Stimulated activated naive CD8-positive, alpha-beta T cell treated with anti-CD3 and anti-CD28 coated beads, Interleukin-15, Interleukin-2, amounts not matched to agents 100 ng/mL and 50 ng/mL, for 24 hours (primary cell): ENCODE results near the gene MYH10.

Experiments used
- H3K27ac Mint-ChIP-seq: one replicate; pipeline ENCODE4 v1.8.0; 2021; ENCODE audit warnings: mild to moderate bottlenecking, mixed read lengths
- H3K27me3 Mint-ChIP-seq: one replicate; pipeline ENCODE4 v1.8.0; 2021; ENCODE audit warnings: mixed read lengths
- H3K36me3 Mint-ChIP-seq: one replicate; pipeline ENCODE4 v1.8.0; 2021; ENCODE audit warnings: low read depth, mixed read lengths
- H3K4me1 Mint-ChIP-seq: one replicate; pipeline ENCODE4 v1.8.0; 2021; ENCODE audit warnings: low read depth, mixed read lengths
- H3K4me3 Mint-ChIP-seq: one replicate; pipeline ENCODE4 v1.8.0; 2021; ENCODE audit warnings: mild to moderate bottlenecking, mixed read lengths
- H3K9me3 Mint-ChIP-seq: one replicate; pipeline ENCODE4 v1.8.0; 2021; ENCODE audit warnings: mixed read lengths

MYH10 gene

DNA sequence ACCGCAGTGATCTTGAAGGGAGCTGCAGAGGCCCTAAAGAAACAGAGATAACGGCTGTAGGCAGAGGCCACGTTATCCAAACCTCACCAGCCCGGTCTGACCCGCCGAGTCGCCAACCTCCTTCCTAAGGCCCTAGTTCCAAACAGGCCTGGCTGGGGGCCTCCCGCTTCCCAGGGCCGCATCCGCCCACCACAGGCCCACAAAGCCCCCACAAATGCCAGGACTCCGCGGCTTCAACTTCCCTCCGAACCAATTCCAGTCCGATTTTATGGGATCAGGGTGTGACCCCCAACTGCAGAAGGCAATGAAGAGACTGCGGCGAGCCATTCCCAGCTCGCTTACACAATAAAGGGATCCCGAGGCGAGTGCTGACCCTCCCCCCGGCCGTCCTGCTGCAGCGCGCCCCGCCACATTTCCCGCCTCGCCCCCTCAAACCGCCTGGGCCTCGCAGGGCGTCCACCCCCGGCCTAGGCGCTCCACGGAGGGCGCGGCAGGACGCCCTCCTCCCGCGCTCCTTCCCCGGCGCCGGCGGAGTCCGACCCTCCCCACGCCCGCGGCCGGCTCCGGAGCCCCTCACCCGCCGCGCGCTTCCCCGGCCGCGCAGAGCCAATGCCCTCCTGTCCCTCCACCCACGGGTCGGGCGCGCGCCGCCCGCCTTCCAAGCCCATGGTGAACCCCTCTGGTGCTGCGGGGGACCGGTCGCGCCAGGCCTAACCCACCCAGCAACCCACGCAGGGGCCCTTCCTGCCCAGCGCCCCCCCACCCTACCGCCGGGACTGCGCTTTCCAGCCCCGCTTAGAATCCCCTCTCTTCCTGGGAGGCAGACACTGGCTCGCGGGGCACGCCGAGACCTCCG, 926 bp downstream of the MYH10 start:
- Mint-ChIP-seq H3K4me3 (peak overlapping the region; percentile 88), H3K36me3 (no peaks in the 10 kb centered on the region), H3K27ac (peak overlapping the region; percentile 36), H3K4me1 (peaks cover 17% of the 10 kb centered on the region), H3K9me3 (no peaks in the 10 kb centered on the region), H3K27me3 (peaks cover 60% of the 10 kb centered on the region)

GRCh38 chr17:8628609-8629169, 1.8 kb downstream of the MYH10 start:
- peaks cover 63% of the 10 kb centered on the region for H3K27me3 Mint-ChIP-seq
- no peaks in the 10 kb centered on the region for H3K36me3 Mint-ChIP-seq
- H3K4me3 Mint-ChIP-seq = peak overlapping the region; percentile 15
- no peak overlapping the region for H3K27ac Mint-ChIP-seq
- H3K4me1 Mint-ChIP-seq = peaks cover 17% of the 10 kb centered on the region
- H3K9me3 Mint-ChIP-seq = no peaks in the 10 kb centered on the region

DNA sequence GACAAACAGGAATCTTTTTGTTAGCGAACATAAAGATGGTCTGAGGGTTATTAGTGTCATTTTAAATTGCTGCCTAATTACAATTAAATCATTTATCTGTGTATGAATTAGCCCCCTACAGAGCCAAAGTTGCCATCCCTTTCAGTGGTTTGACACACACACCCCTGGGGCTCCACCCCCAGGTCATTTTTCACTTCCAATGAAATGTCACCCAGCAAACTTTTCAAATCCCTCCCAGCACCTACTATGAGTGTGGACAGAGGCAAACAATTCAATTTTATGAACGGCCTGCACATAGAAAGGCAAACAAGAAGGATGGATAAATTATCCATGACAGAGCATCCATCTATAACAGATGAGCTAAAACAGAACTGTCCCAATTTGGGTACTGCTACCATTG, 2.4 kb downstream of the MYH10 start:
- Mint-ChIP-seq H3K36me3 (no peaks in the 10 kb centered on the region), H3K27ac (no peak overlapping the region), H3K9me3 (no peaks in the 10 kb centered on the region), H3K27me3 (peaks cover 63% of the 10 kb centered on the region), H3K4me3 (no peak overlapping the region), H3K4me1 (peaks cover 17% of the 10 kb centered on the region)

DNA sequence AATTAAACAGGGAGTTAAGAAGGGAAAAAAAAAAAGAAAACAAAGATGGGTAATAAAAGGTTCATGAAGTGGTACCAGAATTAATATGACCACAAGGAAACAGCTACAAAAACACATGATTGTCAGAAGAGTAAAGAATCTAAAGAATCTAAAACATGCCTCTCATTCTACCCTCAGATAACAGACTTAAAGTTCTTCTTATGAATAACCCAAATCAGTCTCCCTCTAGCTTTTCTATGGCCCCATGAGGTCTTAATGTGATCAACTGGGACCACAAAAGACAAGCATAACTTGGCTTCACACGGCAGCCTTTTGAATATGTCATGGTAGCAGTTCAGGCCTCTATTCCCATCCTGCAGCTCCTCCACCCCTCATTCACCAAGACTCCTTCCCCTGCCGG, 6.9 kb downstream of the MYH10 start:
- Mint-ChIP-seq H3K36me3 (no peaks in the 10 kb centered on the region), H3K4me1 (peaks cover 17% of the 10 kb centered on the region), H3K9me3 (no peaks in the 10 kb centered on the region), H3K4me3 (no peak overlapping the region), H3K27me3 (peaks cover 69% of the 10 kb centered on the region), H3K27ac (no peak overlapping the region)

DNA sequence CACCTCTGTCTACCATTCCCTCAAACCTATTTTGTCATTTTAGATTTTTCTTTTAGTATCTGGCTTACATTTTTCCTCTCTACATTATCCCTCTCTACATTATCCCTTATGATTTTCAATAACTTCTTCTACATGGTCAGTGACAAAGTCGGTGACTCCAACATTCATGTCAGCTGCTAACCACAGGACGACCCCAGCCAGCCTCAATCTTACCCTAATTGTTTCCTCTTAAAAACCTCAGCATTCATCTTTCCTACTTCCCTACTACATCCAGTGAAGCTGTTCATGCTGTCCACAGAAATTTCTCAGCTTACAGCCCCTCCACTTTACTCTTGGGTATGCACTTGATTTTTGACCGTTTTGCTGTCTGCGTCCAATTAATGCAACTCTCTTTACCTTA, 8.3 kb downstream of the MYH10 start:
- peak overlapping the region; percentile 14 for H3K4me3 Mint-ChIP-seq
- peaks cover 63% of the 10 kb centered on the region for H3K27me3 Mint-ChIP-seq
- peaks cover 17% of the 10 kb centered on the region for H3K4me1 Mint-ChIP-seq
- H3K27ac Mint-ChIP-seq = peak overlapping the region; percentile 51
- H3K9me3 Mint-ChIP-seq = no peaks in the 10 kb centered on the region
- no peaks in the 10 kb centered on the region for H3K36me3 Mint-ChIP-seq

GRCh38 chr17:8621585-8621984, 8.9 kb downstream of the MYH10 start:
- Mint-ChIP-seq H3K4me1 (peaks cover 17% of the 10 kb centered on the region), H3K36me3 (no peaks in the 10 kb centered on the region), H3K27ac (peak overlapping the region; percentile 18), H3K9me3 (no peaks in the 10 kb centered on the region), H3K27me3 (peaks cover 66% of the 10 kb centered on the region), H3K4me3 (peak overlapping the region; percentile 14)

DNA sequence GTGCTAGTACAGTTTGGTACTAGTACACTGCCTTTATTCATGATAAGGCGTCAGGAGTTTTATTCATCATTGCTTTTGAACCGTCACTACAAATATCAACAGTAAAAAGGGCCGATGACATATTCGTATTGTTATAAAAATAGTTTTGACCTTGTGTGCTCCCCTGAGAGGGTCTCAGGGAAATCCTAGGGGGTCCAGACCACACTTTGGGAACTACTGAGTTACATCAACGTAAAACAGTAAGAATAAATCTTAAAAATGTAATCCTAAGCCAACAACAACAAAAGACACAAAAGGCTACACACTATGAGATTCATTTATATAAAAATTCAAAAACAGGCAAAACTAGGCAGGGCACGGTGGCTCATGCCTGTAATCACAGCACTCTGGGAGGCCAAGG, 11.2 kb downstream of the MYH10 start:
- Mint-ChIP-seq H3K27me3 (peaks cover 68% of the 10 kb centered on the region), H3K9me3 (no peaks in the 10 kb centered on the region), H3K4me3 (no peak overlapping the region), H3K4me1 (peaks cover 17% of the 10 kb centered on the region), H3K36me3 (no peaks in the 10 kb centered on the region), H3K27ac (no peak overlapping the region)

- H3K9me3 Mint-ChIP-seq = no peaks in the 10 kb centered on the region
- peaks cover 17% of the 10 kb centered on the region for H3K4me1 Mint-ChIP-seq
- H3K4me3 Mint-ChIP-seq = no peak overlapping the region
- H3K27ac Mint-ChIP-seq = no peak overlapping the region
- no peaks in the 10 kb centered on the region for H3K36me3 Mint-ChIP-seq
- H3K27me3 Mint-ChIP-seq = peaks cover 63% of the 10 kb centered on the region
Measured at GRCh38 chr17:8618825-8619224, 11.7 kb downstream of the MYH10 start.

- Mint-ChIP-seq H3K27ac (no peak overlapping the region), H3K36me3 (no peaks in the 10 kb centered on the region), H3K27me3 (peaks cover 38% of the 10 kb centered on the region), H3K4me3 (no peak overlapping the region), H3K4me1 (no peaks in the 10 kb centered on the region), H3K9me3 (peaks cover 3% of the 10 kb centered on the region)
Measured at GRCh38 chr17:8614988-8615387, 15.5 kb downstream of the MYH10 start.

- Mint-ChIP-seq H3K4me1 (no peaks in the 10 kb centered on the region), H3K27ac (no peak overlapping the region), H3K36me3 (no peaks in the 10 kb centered on the region), H3K27me3 (peaks cover 23% of the 10 kb centered on the region), H3K9me3 (peaks cover 3% of the 10 kb centered on the region), H3K4me3 (no peak overlapping the region)
Measured at GRCh38 chr17:8611619-8612298, 18.8 kb downstream of the MYH10 start.

DNA sequence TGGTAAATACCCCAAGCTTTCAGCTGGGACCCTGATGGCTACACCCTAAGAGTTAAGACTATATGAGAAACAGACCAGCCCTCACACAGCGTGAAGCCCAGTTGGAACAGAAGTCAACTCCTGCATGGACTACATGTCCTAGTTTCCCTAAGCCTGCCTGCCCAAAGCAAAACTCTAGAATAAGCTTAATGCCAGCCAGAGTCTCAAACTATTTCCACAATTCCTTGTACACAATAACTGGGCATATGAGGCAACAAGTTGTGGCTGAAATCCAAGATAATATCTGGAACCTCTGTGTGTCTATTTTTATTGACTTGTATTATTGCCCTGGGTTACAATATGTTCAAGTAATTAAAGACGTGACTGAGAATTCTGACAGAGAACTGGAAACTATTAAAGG, 19.4 kb downstream of the MYH10 start:
- Mint-ChIP-seq H3K9me3 (peaks cover 3% of the 10 kb centered on the region), H3K4me3 (no peak overlapping the region), H3K36me3 (no peaks in the 10 kb centered on the region), H3K27me3 (peaks cover 22% of the 10 kb centered on the region), H3K27ac (no peak overlapping the region), H3K4me1 (no peaks in the 10 kb centered on the region)

DNA sequence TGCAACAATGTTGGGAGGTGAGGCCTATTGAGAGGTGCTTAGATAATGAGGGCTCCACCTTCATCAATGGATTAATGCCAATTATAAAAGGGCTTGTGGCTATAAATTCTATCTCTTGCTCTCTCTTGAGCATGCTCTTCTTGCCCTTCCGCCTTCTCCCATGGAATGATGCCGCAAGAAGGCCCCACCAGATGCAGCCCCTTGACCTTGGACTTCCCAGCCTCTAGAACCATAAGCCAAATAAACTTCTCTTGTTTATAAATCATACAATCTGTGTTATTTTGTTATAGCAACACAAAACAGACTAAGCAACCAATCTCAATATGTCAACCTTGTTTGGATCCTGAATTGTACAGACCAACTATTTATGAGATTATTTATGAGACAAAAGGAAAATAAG, 20.0 kb downstream of the MYH10 start:
- Mint-ChIP-seq H3K36me3 (no peaks in the 10 kb centered on the region), H3K27me3 (peaks cover 21% of the 10 kb centered on the region), H3K4me3 (no peak overlapping the region), H3K27ac (no peak overlapping the region), H3K9me3 (peaks cover 3% of the 10 kb centered on the region), H3K4me1 (no peaks in the 10 kb centered on the region)

DNA sequence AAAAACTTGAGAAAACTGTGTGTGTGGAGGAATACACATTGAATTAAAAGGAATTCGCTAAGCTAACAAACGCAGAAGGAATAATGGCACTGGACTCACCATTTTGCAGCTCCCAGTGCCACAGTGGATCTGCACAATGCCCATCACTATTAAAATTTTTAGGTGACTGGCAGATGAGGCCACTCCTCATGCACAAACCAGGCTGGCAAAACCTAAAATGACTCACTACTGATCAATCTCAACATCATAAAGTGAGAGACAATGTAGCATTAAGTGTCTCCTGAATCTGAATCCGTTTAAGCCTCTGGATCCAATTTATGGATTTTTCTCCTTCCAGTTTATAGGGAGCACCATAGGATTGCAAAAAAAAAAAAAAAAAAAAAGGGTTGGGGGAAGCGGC, 20.6 kb downstream of the MYH10 start:
- no peaks in the 10 kb centered on the region for H3K4me1 Mint-ChIP-seq
- H3K27me3 Mint-ChIP-seq = peaks cover 18% of the 10 kb centered on the region
- H3K4me3 Mint-ChIP-seq = no peak overlapping the region
- H3K9me3 Mint-ChIP-seq = peaks cover 3% of the 10 kb centered on the region
- no peaks in the 10 kb centered on the region for H3K36me3 Mint-ChIP-seq
- H3K27ac Mint-ChIP-seq = no peak overlapping the region

GRCh38 chr17:8608001-8608400, 22.5 kb downstream of the MYH10 start:
- H3K4me3 Mint-ChIP-seq = no peak overlapping the region
- no peaks in the 10 kb centered on the region for H3K36me3 Mint-ChIP-seq
- peaks cover 3% of the 10 kb centered on the region for H3K9me3 Mint-ChIP-seq
- H3K27me3 Mint-ChIP-seq = peaks cover 24% of the 10 kb centered on the region
- H3K27ac Mint-ChIP-seq = no peak overlapping the region
- H3K4me1 Mint-ChIP-seq = no peaks in the 10 kb centered on the region

DNA sequence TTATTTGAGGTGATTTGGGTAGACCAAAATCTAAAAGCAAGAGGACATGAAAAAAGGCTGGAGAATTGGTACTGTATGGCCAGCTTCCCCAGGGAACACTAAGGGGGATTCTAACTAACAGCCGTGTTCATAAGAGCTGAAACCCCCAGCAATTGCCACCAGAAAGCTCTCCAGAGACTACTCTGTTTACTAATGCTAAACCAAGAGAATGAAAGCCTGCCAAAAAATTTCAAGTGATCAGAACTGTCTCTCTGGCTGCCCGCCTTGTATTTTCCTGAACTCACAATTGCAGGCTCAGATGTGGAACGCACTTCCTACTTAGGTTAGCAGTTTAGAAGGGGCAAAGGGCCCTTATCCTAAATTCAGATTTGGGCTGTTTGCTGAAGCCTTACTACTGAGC, 24.1 kb downstream of the MYH10 start:
- Mint-ChIP-seq H3K36me3 (no peaks in the 10 kb centered on the region), H3K27ac (no peak overlapping the region), H3K4me3 (no peak overlapping the region), H3K4me1 (no peaks in the 10 kb centered on the region), H3K9me3 (peaks cover 3% of the 10 kb centered on the region), H3K27me3 (peaks cover 26% of the 10 kb centered on the region)
